ENCODE results near the gene UBL3. TPM values are rescaled to one million over a fixed set of nuclear protein-coding genes. Genes with fewer than 3 reads are reported as not detected.

UBL3 gene
- total RNA-seq, 1 experiment from 2014 or later: 11.1 TPM

- in situ Hi-C loops (cut with HindIII; ENCODE audit: low pct_unique_long_range_greater_than_20kb, low sequenced_read_pairs) (no loop called here), intact Hi-C loops (cut with micrococcal nuclease; ENCODE audit: unreplicated experiment) (no loop called here)
- DNase-seq (ENCODE audit: low read depth, low spot score) (no peak), ATAC-seq (no peak)
- no peaks in the 10 kb centered on the region for H3K27me3 ChIP-seq (ENCODE audit: control insufficient read depth, insufficient read depth, low read length)
- TF ChIP-seq POLR2AphosphoS5 (IDR thresholded peaks at IDR 0.05; ENCODE audit: low read depth, low read length) (no peak), TCF7L2 (IDR thresholded peaks at IDR 0.05; ENCODE audit: low read depth, low read length) (no peak), SIN3A (IDR thresholded peaks at IDR 0.05; ENCODE audit: borderline replicate concordance, insufficient read depth, low read depth, low read length) (no peak), REST (IDR thresholded peaks at IDR 0.05; ENCODE audit: insufficient read depth in 1 of 2, low read depth in 2 of 2, low read length in 1 of 2) (no peak), CTCF (IDR thresholded peaks at IDR 0.05) (no peak)
- BruUV-seq (replicated peaks): no TSS peak
- H3K4me1 ChIP-seq (ENCODE audit: control insufficient read depth, insufficient read depth, low read length): no peaks in the 10 kb centered on the region
- no peaks in the 10 kb centered on the region for H3K9me3 ChIP-seq (ENCODE audit: control insufficient read depth, insufficient read depth, low read depth, low read length)
- no peak overlapping the region for H3K4me3 ChIP-seq (ENCODE audit: low read depth in 2 of 2, low read length in 2 of 2)
- H3K36me3 ChIP-seq (ENCODE audit: control insufficient read depth, insufficient read depth, low read length): no peaks in the 10 kb centered on the region
- POLR2A ChIA-PET: no interaction called here
- no peak overlapping the region for H3K27ac ChIP-seq (ENCODE audit: low read length)
- CTCF ChIA-PET: no interaction called here
These were observed 51.4 kb downstream of the UBL3 start for GRCh38 chr13:29799041-29799440.

DNA sequence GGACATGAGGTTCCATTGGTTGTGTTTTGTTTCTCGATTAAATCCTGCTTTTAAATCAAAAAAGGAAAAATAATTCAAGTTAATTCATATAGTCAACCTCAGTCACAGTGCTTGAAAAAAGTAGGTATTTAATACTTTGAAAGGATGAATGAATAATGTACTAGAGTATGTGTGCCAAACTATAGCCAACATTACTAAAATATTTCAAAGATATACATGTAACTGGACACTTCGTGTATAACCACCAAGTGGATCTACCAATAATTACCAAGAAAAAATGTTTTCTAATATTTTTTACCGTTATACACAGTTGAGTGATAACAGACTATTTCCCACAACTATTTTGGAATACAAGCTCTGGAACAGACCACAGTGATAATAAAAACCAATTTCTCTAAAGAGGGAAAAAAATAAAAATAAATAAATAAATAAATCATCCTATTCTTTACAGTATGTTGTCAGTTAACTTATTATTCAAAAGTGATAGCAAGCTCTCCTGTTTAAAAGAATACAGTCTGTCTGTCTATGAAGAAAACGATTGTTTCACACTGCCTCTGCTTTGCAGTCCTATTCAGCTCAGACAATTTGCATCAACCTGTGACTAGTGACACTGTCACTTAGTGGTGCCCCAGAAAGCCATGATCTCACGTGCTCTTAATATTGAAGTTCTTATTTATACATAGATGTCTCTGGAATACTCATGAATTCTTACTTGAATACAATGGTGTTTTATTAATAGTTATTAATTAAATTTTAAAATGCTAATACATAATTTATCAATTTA lies 58.2 kb downstream of the UBL3 start:
- Histone ChIP-seq H3K36me3 (ENCODE audit: control insufficient read depth, insufficient read depth, low read length) (no peaks in the 10 kb centered on the region), H3K9me3 (ENCODE audit: control insufficient read depth, insufficient read depth, low read depth, low read length) (no peaks in the 10 kb centered on the region), H3K4me1 (ENCODE audit: control insufficient read depth, insufficient read depth, low read length) (no peaks in the 10 kb centered on the region), H3K27ac (ENCODE audit: low read length) (no peak overlapping the region), H3K27me3 (ENCODE audit: control insufficient read depth, insufficient read depth, low read length) (no peaks in the 10 kb centered on the region), H3K4me3 (ENCODE audit: low read depth in 2 of 2, low read length in 2 of 2) (no peak overlapping the region)
- ATAC-seq (no peak), DNase-seq (ENCODE audit: low read depth, low spot score) (no peak)
- CTCF ChIA-PET: no interaction called here
- no peak for TF ChIP-seq CTCF (IDR thresholded peaks at IDR 0.05)
- no peak for TF ChIP-seq TCF7L2 (IDR thresholded peaks at IDR 0.05; ENCODE audit: low read depth, low read length)
- no peak for TF ChIP-seq SIN3A (IDR thresholded peaks at IDR 0.05; ENCODE audit: borderline replicate concordance, insufficient read depth, low read depth, low read length)
- no TSS peak for BruUV-seq (replicated peaks)
- POLR2A ChIA-PET: interaction anchor here (0.6 kb wide), 1 partner anchor 421 kb away, joined by 3 read pairs; no protein-coding TSS in a partner anchor
- intact Hi-C loops (cut with micrococcal nuclease; ENCODE audit: unreplicated experiment): no loop called here
- in situ Hi-C loops (cut with HindIII; ENCODE audit: low pct_unique_long_range_greater_than_20kb, low sequenced_read_pairs): no loop called here
